ENCODE data around the gene SLC9A3.

The SLC9A3 gene

DNA sequence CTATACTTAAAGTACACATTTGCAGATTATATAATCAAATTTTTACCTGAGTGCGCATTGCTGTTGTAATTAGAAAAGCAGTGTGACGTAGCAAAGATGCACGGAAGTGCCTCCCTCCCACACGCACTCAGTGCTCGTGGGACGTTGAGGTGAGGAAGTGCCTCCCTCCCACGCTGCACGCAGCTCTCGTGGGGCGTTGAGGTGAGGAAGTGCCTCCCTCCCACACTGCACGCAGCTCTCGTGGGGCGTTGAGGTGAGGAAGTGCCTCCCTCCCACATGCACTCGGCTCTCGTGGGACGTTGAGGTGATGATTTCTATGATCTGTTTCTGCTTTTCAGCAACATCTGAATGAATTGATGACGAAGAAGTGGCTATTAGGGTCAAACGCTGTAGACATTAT lies 60.3 kb downstream of the SLC9A3 start:
- no peak overlapping the region for H3K4me3 ChIP-seq (ENCODE audit: low read depth, low read length)
- DNase-seq (ENCODE audit: low read depth, low spot score) = no peak
- in situ Hi-C loops (cut with HindIII; ENCODE audit: low sequenced_read_pairs) = no loop called here
- TF ChIP-seq, protein P1, sequence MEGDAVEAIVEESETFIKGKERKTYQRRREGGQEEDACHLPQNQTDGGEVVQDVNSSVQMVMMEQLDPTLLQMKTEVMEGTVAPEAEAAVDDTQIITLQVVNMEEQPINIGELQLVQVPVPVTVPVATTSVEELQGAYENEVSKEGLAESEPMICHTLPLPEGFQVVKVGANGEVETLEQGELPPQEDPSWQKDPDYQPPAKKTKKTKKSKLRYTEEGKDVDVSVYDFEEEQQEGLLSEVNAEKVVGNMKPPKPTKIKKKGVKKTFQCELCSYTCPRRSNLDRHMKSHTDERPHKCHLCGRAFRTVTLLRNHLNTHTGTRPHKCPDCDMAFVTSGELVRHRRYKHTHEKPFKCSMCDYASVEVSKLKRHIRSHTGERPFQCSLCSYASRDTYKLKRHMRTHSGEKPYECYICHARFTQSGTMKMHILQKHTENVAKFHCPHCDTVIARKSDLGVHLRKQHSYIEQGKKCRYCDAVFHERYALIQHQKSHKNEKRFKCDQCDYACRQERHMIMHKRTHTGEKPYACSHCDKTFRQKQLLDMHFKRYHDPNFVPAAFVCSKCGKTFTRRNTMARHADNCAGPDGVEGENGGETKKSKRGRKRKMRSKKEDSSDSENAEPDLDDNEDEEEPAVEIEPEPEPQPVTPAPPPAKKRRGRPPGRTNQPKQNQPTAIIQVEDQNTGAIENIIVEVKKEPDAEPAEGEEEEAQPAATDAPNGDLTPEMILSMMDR (IDR thresholded peaks at IDR 0.05; ENCODE audit: low read depth, low read length) = no peak

DNA sequence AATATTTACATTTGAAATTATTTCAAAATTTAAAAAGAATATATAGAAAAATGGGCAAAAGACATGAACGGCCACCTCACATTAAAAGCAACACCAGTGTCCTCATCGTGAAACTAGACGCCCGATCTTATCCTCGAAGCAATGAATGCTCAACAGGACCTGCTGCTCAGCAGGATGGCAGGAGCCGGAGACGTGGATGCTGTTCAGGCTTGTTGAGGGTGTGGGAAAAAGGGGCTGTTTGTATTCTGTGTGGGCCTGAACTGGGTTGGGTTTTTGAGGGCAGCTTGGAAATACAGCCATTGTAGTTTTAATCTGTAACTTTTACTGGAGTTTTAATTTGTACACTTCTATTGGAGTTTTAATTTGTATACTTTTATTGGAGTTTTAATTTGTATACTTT lies 60.9 kb downstream of the SLC9A3 start:
- no peak for DNase-seq (ENCODE audit: low read depth, low spot score)
- no peak overlapping the region for H3K4me3 ChIP-seq (ENCODE audit: low read depth, low read length)
- in situ Hi-C loops (cut with HindIII; ENCODE audit: low sequenced_read_pairs) = no loop called here
- TF ChIP-seq, protein P1 (IDR thresholded peaks at IDR 0.05; ENCODE audit: low read depth, low read length) = no peak

DNA sequence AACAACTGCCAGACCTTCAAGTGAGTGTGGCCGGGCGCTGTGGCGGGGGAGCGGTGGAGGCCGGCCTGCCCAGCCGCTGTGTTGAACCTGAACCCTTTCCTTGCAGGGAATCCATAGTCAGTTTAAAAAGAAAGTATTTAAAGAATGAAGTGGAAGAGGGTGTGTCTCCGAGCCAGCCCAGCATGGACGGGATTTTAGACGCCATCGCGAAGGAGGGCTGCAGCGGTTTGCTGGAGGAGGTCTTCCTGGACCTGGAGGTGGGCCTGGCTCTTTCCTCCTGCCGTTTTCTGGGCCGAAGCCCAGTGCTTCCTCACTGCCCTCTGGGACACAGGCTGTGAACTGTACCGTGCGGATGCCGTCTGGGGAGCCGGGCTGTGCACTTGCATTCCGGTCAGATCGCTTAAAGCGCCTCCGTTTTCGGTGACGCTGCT lies 62.2 kb downstream of the SLC9A3 start:
- H3K4me3 ChIP-seq (ENCODE audit: low read depth, low read length) = no peak overlapping the region
- TF ChIP-seq, protein P1 (IDR thresholded peaks at IDR 0.05; ENCODE audit: low read depth, low read length) = no peak
- in situ Hi-C loops (cut with HindIII; ENCODE audit: low sequenced_read_pairs) = no loop called here
- DNase-seq (ENCODE audit: low read depth, low spot score) = no peak

DNA sequence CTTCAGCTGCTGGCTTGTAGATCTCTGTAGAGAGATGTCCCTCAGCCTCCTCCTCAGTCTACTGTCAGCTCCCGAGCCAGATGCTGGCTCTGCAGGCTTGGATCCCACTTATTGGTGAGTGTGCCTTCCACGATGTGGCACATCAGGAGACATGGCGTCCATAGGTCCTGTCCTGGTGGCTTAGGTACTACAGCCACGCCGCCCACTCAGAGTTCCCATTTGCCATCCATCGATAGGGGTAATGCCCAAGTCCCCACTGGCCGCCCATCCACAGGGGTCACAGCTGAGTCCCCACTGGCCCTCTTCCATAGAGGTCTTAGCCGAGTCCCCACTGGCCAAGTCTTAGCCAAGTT lies 64.0 kb downstream of the SLC9A3 start:
- DNase-seq (ENCODE audit: low read depth, low spot score) = no peak
- in situ Hi-C loops (cut with HindIII; ENCODE audit: low sequenced_read_pairs) = no loop called here
- H3K4me3 ChIP-seq (ENCODE audit: low read depth, low read length) = no peak overlapping the region
- TF ChIP-seq, protein P1 (IDR thresholded peaks at IDR 0.05; ENCODE audit: low read depth, low read length) = no peak

DNA sequence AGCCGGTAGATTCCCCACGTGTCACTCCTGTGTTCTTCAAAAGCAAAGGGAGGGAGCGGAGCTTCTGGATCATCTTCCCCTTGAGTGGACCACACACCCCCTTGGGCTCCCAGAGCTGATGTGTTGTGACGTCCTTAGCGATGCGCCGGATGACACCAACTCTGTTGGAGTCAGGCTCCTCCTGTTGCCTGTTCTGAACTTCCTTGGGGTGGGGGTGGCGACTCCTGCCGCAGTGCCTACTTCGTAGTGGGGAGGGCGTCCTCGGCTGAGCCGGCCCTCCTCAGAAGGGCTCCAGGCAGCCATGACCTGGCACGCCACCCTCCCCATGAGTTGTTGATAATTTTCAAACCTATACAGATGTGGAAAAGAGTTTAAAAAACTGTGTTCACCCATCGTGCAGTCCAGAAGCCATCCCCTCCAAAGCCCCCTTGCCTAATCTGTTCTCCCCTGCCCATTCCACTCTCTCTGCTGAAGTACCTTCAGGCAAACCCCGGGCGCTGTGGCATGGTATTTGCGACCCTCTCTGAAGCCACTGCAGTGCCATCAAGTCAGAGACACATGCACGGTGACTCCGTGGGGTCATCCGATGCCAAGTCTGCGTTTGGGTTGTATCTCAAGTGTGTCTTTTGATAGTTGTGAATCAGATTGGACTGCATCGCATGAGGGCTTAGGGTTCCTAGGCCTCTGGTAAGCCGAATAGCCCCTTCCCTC lies 64.5 kb downstream of the SLC9A3 start:
- no peak overlapping the region for H3K4me3 ChIP-seq (ENCODE audit: low read depth, low read length)
- in situ Hi-C loops (cut with HindIII; ENCODE audit: low sequenced_read_pairs) = no loop called here

DNA sequence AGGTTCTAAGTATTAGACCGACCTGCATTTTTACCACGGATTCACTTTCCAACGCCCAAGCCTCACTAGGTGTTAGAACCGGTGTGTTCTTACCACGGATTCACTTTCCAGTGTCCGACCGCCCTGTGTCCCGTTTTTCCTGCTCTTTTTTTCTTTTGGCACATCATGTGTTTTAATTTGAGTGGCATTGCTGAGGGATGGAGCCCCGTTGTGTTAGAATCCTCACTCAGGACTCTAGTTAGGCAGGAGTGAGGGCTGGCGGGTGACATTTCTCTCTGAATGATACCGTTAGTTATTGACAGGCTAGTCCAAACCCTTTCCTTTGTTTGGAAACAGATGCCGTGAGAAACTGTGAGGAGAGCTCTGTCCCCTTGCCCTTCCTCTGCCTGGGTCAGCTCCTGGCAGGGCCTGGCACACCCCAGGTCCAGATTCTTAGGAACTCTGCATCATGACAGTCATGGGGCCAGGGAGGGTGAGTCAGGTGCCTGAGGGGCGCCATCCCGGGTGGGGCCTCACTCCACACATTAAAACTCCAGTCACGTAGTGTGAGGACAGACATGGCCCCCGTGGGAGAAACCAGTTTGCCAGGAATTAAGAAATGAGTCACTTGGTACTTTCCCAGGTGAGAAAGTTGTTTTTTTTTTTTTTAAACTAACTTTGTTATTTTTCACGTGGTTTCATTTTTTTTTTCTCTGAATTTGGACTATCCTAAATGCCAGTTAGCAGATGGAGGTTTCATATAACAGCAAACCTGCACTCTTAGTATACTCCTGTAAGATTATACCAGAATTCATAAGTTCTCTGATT lies 65.5 kb downstream of the SLC9A3 start:
- no peak for DNase-seq (ENCODE audit: low read depth, low spot score)
- TF ChIP-seq, protein P1 (IDR thresholded peaks at IDR 0.05; ENCODE audit: low read depth, low read length) = no peak
- H3K4me3 ChIP-seq (ENCODE audit: low read depth, low read length) = no peak overlapping the region
- in situ Hi-C loops (cut with HindIII; ENCODE audit: low sequenced_read_pairs) = no loop called here

More for the DNA sequence above, 64.5 kb downstream of the SLC9A3 start:
- DNase-seq (ENCODE audit: low read depth, low spot score) = no peak
- TF ChIP-seq, protein P1 (IDR thresholded peaks at IDR 0.05; ENCODE audit: low read depth, low read length) = no peak
